Heart left ventricle (tissue), 16 donors: ENCODE measurements around the gene ASTL. TPM values are rescaled to one million over a fixed set of nuclear protein-coding genes. Genes with fewer than 3 reads are reported as not detected.

ENCODE experiments used
- ATAC-seq, 4 donors: fragments of 200-7000 bp; cut with Tn5 transposase; one replicate each; pipeline ENCODE4 v1.9.1; 2020 to 2022; ENCODE audit warnings: moderate library complexity in 4 of 4, mild to moderate bottlenecking in 3 of 4, moderate number of reproducible peaks in 1 of 4
- DNase-seq, 5 donors: peaks; one replicate each; pipeline ENCODE4 v3.0.0-alpha.2; 2020
- H3K27ac ChIP-seq, 12 donors: fragments of 200-600 bp; sonication (generic) in 4 of 12; one replicate each; pipeline versions ENCODE4 v1.5.0 to v1.8.0; 2016 to 2022; ENCODE audit warnings: mild to moderate bottlenecking in 2 of 12
- H3K27me3 ChIP-seq, 9 donors: fragments of 200-600 bp; sonication (generic) in 2 of 9; one replicate each; pipeline versions ENCODE4 v1.5.1 to v1.8.0; 2016 to 2022; ENCODE audit warnings: mild to moderate bottlenecking in 3 of 9
- H3K36me3 ChIP-seq, 9 donors: fragments of 200-600 bp; sonication (generic) in 2 of 9; one replicate each; pipeline versions ENCODE4 v1.5.0 to v1.8.0; 2018 to 2022; ENCODE audit warnings: mild to moderate bottlenecking in 2 of 9
- H3K4me1 ChIP-seq, 12 donors: fragments of 200-600 bp; sonication (generic) in 4 of 12; one replicate each; pipeline versions ENCODE4 v1.5.0 to v1.8.0; 2016 to 2022; ENCODE audit warnings: mild to moderate bottlenecking in 3 of 12
- H3K4me3 ChIP-seq, 12 donors: fragments of 200-600 bp; sonication (generic) in 4 of 12; one replicate each; pipeline versions ENCODE4 v1.5.0 to v1.8.0; 2017 to 2022; ENCODE audit warnings: mild to moderate bottlenecking in 9 of 12, moderate library complexity in 4 of 12
- H3K9me3 ChIP-seq, 12 donors: fragments of 200-600 bp; sonication (generic) in 4 of 12; one replicate each; pipeline versions ENCODE4 v1.5.0 to v1.8.0; 2016 to 2022; ENCODE audit warnings: mild to moderate bottlenecking in 1 of 12
- POLR2A ChIP-seq, 2 donors: fragments of 450-650 bp; IDR thresholded peaks; one replicate each; pipeline ENCODE4 v1.6.1; 2017; ENCODE audit warnings: antibody characterized with exemption in 2 of 2, mild to moderate bottlenecking in 2 of 2, moderate library complexity in 2 of 2
- WGBS, 4 donors: extraction: QIAGEN DNeasy Blood & Tissue Kit in 2 of 4; methylation state at CpG; one replicate each; pipeline versions ENCODE4 v1.1.5 to v1.1.7; 2013 to 2018; 5-methylcytosine and 5-hydroxymethylcytosine counted together
- intact Hi-C, 10 donors: fragments of 100-400 bp; cut with DNase I; formaldehyde crosslinking; loops; one replicate each; pipeline versions ENCODE4 v1.11.1 to v1.14.2; 2022
- polyA plus RNA-seq, 2 donors: library from polyadenylated mRNA; stranded (reverse); fragments of 200-250 nt; gene quantifications; one replicate each; pipeline ENCODE4 v1.2.3, GENCODE V29; 2013
- total RNA-seq, 9 donors: library from RNA; depleted of rRNA in 2 of 9; stranded (reverse); fragments of >200 nt in 2 of 9; fragmentation: NEBNext Ultra II Directional in 3 of 9; extraction: Animal tissue kit (Norgen Biotek cat#: 25700) in 3 of 9; gene quantifications; one replicate each; pipeline versions ENCODE4 v1.1.0 to v1.2.4, GENCODE V29; 2016 to 2023
- TF ChIP-seq, protein P1 (sequence below), 12 donors: fragments of 200-600 bp; sonication (generic) in 4 of 12; IDR thresholded peaks; one replicate each; pipeline versions ENCODE4 v1.5.0 to v1.8.0; 2018 to 2022; ENCODE audit warnings: antibody characterized with exemption in 12 of 12, mild to moderate bottlenecking in 5 of 12
- donor health status: ischemic (EF 13 %, LVEDD 7.1; RV severe dilation, severe dysfunction).
- donor health status: healthy with polysubstance abuse.
- donor health status: DM: no; HTN: yes; CAD: no.
- donor health status: DM: no; HTN: no; CAD: no.
- donor health status: ischemic (EF 25% LVEDD 6.9; RV normal size, moderate dysfunction).
- donor health status: ischemic (EF 25% LVEDD 5.7; RV mildly dilated, moderate dysfunction).
- donor health status: healthy.
- donor health status: DM: yes; HTN: yes; CAD: no.
- donor health status: ischemic (EF 35%, LVEDD 5.7; RV mildly dilated, moderate dysfunction).
- donor health status: nonischemic (EF 11% LVEDD 7.7; RV severe dilation, severe dysfunction).
- donor health status: DM: yes; HTN: yes; CAD: no.
- donor health status: PGD.
- donor health status: ischemic (EF 29% LVEDD 5.4; RV normal size, mild dysfunction).
- donor health status: nonischemic (EF 23%, LVEDD 6.1; RV moderate dilation, normal function).

The ASTL gene
- total and polyA plus RNA-seq, 11 donors: 0.14 TPM; not detected in 10

DNA sequence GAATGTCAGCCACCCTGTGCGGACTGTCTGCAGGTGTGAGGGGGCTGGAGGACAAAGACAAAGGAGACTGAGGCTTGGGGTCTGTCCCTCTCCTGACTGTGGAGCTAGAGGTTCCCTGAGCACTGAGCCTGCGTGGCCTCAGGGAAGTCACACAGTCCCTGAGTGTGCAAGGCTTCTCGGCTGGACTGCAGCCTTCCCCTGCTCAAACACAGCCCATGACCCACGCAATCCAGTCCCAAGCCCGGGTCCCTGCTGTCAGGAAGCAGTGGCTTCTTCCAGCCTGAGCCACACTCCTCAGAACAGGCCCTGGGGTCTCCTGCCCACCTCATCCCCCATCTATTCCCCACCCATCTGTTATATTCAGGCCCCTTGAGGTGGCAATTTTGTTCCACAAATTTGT is 2.7 kb downstream of the ASTL start:
- Histone ChIP-seq H3K27me3 (peaks cover 0 to 9% (median 0%) of the 10 kb centered on the region in 9 donors), H3K4me1 (no peaks in the 10 kb centered on the region), H3K9me3 (no peaks in the 10 kb centered on the region), H3K4me3 (no peak overlapping the region), H3K36me3 (no peaks in the 10 kb centered on the region), H3K27ac (no peak overlapping the region)
- ATAC-seq: no peak
- no peak for TF ChIP-seq POLR2A (IDR thresholded peaks at IDR 0.05)
- TF ChIP-seq, protein P1, sequence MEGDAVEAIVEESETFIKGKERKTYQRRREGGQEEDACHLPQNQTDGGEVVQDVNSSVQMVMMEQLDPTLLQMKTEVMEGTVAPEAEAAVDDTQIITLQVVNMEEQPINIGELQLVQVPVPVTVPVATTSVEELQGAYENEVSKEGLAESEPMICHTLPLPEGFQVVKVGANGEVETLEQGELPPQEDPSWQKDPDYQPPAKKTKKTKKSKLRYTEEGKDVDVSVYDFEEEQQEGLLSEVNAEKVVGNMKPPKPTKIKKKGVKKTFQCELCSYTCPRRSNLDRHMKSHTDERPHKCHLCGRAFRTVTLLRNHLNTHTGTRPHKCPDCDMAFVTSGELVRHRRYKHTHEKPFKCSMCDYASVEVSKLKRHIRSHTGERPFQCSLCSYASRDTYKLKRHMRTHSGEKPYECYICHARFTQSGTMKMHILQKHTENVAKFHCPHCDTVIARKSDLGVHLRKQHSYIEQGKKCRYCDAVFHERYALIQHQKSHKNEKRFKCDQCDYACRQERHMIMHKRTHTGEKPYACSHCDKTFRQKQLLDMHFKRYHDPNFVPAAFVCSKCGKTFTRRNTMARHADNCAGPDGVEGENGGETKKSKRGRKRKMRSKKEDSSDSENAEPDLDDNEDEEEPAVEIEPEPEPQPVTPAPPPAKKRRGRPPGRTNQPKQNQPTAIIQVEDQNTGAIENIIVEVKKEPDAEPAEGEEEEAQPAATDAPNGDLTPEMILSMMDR (IDR thresholded peaks at IDR 0.05): no peak
- intact Hi-C loops: loop anchor here in 9 of 10 donors (5.0 to 10.0 kb wide), 9 partner anchors 37 to 372 kb away; partner anchors contain the start of genes NEURL3 (in 7 of the 9), CIAO1 (in 2 of the 9) and TMEM127 (in 2 of the 9)
- WGBS, 4 donors: 82 to 90% (median 84%) methylated on average over 5 of the region's 5 CpGs
- DNase-seq: peak in 1 of 5 donors; percentile 21

DNA sequence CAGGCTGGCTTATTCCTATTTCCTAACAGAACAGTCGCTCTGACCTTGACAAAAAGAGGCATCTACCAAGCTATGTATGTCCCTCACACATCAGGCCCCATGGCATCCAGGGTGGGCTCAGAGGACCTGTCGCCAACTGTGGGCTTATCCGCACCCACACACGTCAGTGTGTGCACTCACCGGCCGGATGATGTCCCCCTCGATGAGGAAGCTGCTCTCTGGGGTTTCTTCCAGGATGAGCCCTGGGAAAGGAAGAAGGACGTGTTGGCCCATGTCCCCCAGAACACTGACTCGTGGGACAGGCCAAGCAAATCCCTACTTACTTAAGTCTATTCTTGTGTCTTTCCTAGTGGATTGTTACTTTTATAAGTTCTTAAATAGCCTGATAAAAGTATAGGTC is 3.1 kb downstream of the ASTL start:
- no peak for TF ChIP-seq POLR2A (IDR thresholded peaks at IDR 0.05)
- TF ChIP-seq, protein P1 (IDR thresholded peaks at IDR 0.05): no peak
- intact Hi-C loops: loop anchor here in 9 of 10 donors (5.0 to 10.0 kb wide), 9 partner anchors 37 to 372 kb away; partner anchors contain the start of genes NEURL3 (in 7 of the 9), CIAO1 (in 2 of the 9) and TMEM127 (in 2 of the 9)
- Histone ChIP-seq H3K4me3 (no peak overlapping the region), H3K27ac (no peak overlapping the region), H3K36me3 (no peaks in the 10 kb centered on the region), H3K27me3 (peaks cover 0 to 9% (median 0%) of the 10 kb centered on the region in 9 donors), H3K9me3 (no peaks in the 10 kb centered on the region), H3K4me1 (no peaks in the 10 kb centered on the region)
- WGBS, 4 donors: 74 to 80% (median 77%) methylated on average over 9 of the region's 9 CpGs
- DNase-seq (no peak), ATAC-seq (no peak)

DNA sequence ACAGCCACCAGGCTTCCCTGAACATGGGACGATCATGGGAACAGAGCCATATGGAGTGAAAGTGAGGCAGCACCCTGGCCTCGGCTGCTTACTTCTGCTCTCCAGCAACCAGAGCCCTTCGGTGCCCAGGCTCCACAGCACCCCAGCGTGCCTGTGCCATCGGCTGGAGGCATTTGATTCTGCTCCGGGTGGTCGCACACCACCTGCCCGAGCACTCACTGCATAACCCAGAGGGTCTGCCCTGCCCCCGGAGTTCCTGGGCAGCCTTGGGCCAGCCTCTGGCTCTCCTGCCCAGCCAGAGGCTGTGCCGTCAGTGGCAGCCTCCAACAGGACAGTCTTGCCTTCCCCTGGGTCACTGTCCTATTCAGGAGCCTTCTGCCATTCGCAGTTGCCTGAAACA is 3.9 kb downstream of the ASTL start:
- 85 to 96% (median 88%) methylated on average over 6 to 11 of the region's 11 CpGs for WGBS, 4 donors
- intact Hi-C loops: loop anchor here in 5 of 10 donors (10.0 kb wide), 3 partner anchors 130 to 370 kb away; partner anchors contain the start of genes NEURL3 (in 4 of the 5), CIAO1 (in 1 of the 5) and TMEM127 (in 1 of the 5)

More for the DNA sequence above, 3.9 kb downstream of the ASTL start:
- Histone ChIP-seq H3K36me3 (no peaks in the 10 kb centered on the region), H3K4me3 (no peak overlapping the region), H3K4me1 (no peaks in the 10 kb centered on the region), H3K9me3 (no peaks in the 10 kb centered on the region), H3K27ac (no peak overlapping the region), H3K27me3 (peaks cover 0 to 9% (median 0%) of the 10 kb centered on the region in 9 donors)
- ATAC-seq: no peak
- TF ChIP-seq, protein P1 (IDR thresholded peaks at IDR 0.05): no peak
- no peak for TF ChIP-seq POLR2A (IDR thresholded peaks at IDR 0.05)
- DNase-seq: no peak
